SU-DHL-6 (cell line): ENCODE data around the gene BRD4.

ENCODE experiments used
- CTCF ChIP-seq: fragments of 200-600 bp; sonication (generic); IDR thresholded peaks from one replicate; pipeline ENCODE4 v1.5.1; 2017; ENCODE audit warnings: antibody characterized with exemption, mild to moderate bottlenecking, low read length, moderate library complexity; ENCODE audit not compliant: insufficient read depth, poor library complexity, severe bottlenecking
- EZH2phosphoT487 ChIP-seq: fragments of 200-600 bp; sonication (generic), shearing (Covaris generic); conservative IDR thresholded peaks from 2 replicates; pipeline ENCODE4 v1.6.1; 2018; ENCODE audit warnings: mild to moderate bottlenecking, antibody characterized with exemption, low read length, moderate library complexity, mixed read lengths

GRCh38 chr19:15194938-15195337, 137.4 kb downstream of the BRD4 start:
- no peak for TF ChIP-seq CTCF
- no peak for TF ChIP-seq EZH2phosphoT487
